T-cell (primary cell): ENCODE measurements around the gene RELA. TPM values are rescaled to one million over a fixed set of nuclear protein-coding genes. Genes with fewer than 3 reads are reported as not detected.

Experiments used
- ATAC-seq, 4 experiments: fragments of 200-7000 bp in 3 of 4; fragments of 150-1000 bp in 1 of 4; cut with Tn5 transposase; replicated peaks in 1 of 4; 1 replicate in 3 of 4; 2 replicates in 1 of 4; pipeline ENCODE4 v1.10.0; 2021; ENCODE audit warnings: moderate library complexity in 3 of 4, mild to moderate bottlenecking in 2 of 4, moderate number of reproducible peaks in 1 of 4
- CTCF ChIA-PET, 2 donors: fragments of 300-600 bp; sonication (Branson Sonifier 250); formaldehyde crosslinking; loops; one replicate each; lab custom pipeline; 2022; ENCODE audit warnings: antibody characterized with exemption in 2 of 2; lab: Charles Lee
- POLR2A ChIA-PET, 2 donors: fragments of 300-600 bp; sonication (Branson Sonifier 250); formaldehyde crosslinking; loops; one replicate each; lab custom pipeline; 2022; ENCODE audit warnings: antibody characterized with exemption in 2 of 2; lab: Charles Lee
- DNase-seq, 35 experiments: peaks; one replicate each; pipeline versions ENCODE4 v3.0.0 to v3.0.0-alpha.2; 2013 to 2023
- H3K27ac ChIP-seq: one replicate; pipeline ENCODE4 v1.5.1; 2013; ENCODE audit warnings: low read length
- H3K27me3 ChIP-seq, 2 experiments: replicated peaks in 1 of 2; 1 replicate in 1 of 2; 2 replicates in 1 of 2; pipeline versions ENCODE4 v1.6.1 to v1.7.0; 2013; ENCODE audit warnings: low read length in 1 of 2, mixed read lengths in 1 of 2; ENCODE audit not compliant: control insufficient read depth in 2 of 2, insufficient read depth in 2 of 2; ENCODE audit errors: extremely low read depth in 1 of 2
- H3K36me3 ChIP-seq, 2 donors: 1 replicate in 1 of 2; 2 replicates in 1 of 2; pipeline versions ENCODE4 v1.6.1 to v1.7.0; 2013; ENCODE audit warnings: low read length in 1 of 2; ENCODE audit not compliant: control insufficient read depth in 2 of 2, insufficient read depth in 1 of 2; ENCODE audit errors: extremely low read depth in 1 of 2
- H3K4me1 ChIP-seq, 2 experiments: 1 replicate in 1 of 2; 2 replicates in 1 of 2; pipeline versions ENCODE4 v1.6.1 to v1.7.0; 2013; ENCODE audit warnings: low read length in 2 of 2, mixed read lengths in 1 of 2; ENCODE audit not compliant: insufficient read depth in 2 of 2, control insufficient read depth in 1 of 2; ENCODE audit errors: extremely low read depth in 1 of 2
- H3K4me3 ChIP-seq, 2 donors: 1 replicate in 1 of 2; 2 replicates in 1 of 2; pipeline versions ENCODE4 v1.5.1 to v1.7.0; 2013; ENCODE audit warnings: mild to moderate bottlenecking in 2 of 2, low read length in 1 of 2, moderate library complexity in 1 of 2; ENCODE audit not compliant: control insufficient read depth in 1 of 2; ENCODE audit errors: extremely low read depth in 1 of 2
- H3K9me3 ChIP-seq: 2 replicates; pipeline ENCODE4 v1.7.0; 2013
- H3K27ac Mint-ChIP-seq, 2 donors: one replicate each; pipeline ENCODE4 v1.8.0; 2020 to 2021; ENCODE audit warnings: mild to moderate bottlenecking in 2 of 2, mixed read lengths in 2 of 2
- H3K27me3 Mint-ChIP-seq, 2 donors: one replicate each; pipeline ENCODE4 v1.8.0; 2021 to 2022; ENCODE audit warnings: mixed read lengths in 2 of 2
- H3K36me3 Mint-ChIP-seq: one replicate; pipeline ENCODE4 v1.8.0; 2021; ENCODE audit warnings: mixed read lengths
- H3K4me1 Mint-ChIP-seq, 3 donors: one replicate each; pipeline ENCODE4 v1.8.0; 2020 to 2022; ENCODE audit warnings: mixed read lengths in 3 of 3, mild to moderate bottlenecking in 1 of 3
- H3K4me3 Mint-ChIP-seq, 3 donors: one replicate each; pipeline ENCODE4 v1.8.0; 2020 to 2022; ENCODE audit warnings: mild to moderate bottlenecking in 3 of 3, mixed read lengths in 3 of 3, moderate library complexity in 3 of 3
- H3K9me3 Mint-ChIP-seq, 3 donors: one replicate each; pipeline ENCODE4 v1.8.0; 2020 to 2022; ENCODE audit warnings: mixed read lengths in 3 of 3
- WGBS: methylation state at CpG from one replicate; pipeline ENCODE4 v1.1.5; 2013; ENCODE audit warnings: missing lambda C conversion rate; ENCODE audit not compliant: insufficient coverage; 5-methylcytosine and 5-hydroxymethylcytosine counted together
- total RNA-seq, 35 experiments: library from RNA in 6 of 35; stranded (reverse) in 6 of 35; fragments of 120-200 nt in 1 of 35; gene quantifications; one replicate each; pipeline versions ENCODE4 v1.2.1 to v1.2.4 and lab custom pipeline; 2013 to 2026

Gene RELA
- total RNA-seq, 5 donors from 2014 or later (not counting 1 experiment from before 2014, with no cell fraction given): 155 to 302 (median 172) TPM

DNA sequence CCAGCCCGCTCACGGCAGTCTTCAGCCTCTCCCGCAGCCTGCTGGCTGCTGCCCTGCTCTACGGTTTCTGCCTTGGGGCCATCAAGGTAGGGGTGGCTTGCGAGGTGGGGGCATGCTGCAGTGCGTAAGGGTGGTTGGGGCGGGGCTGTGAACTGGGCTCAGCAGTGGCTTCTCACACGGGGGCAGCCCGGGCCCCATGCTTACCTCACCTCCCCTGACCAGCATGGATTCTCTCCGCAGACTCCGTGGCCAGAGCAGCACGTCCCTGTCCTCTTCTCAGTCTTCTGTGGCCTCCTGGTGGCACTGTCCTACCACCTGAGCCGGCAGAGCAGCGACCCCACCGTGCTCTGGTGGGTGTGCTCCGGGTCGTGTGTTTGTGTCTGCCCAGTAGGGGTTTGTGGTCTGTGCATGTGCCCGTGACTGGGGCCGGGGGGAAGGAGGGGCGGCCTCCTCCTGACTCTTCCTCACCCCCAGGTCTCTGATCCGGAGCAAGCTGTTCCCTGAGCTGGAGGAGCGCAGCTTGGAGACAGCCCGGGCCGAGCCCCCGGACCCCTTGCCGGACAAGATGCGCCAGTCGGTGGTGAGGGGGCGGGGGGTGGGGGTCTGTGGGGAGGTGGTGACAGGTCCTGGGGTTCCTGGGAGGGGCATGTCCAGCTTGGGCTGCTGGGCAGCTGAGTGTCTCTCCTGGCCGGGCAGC is 37.6 kb downstream of the RELA start:
- H3K36me3 Mint-ChIP-seq: peaks cover 20% of the 10 kb centered on the region
- ATAC-seq (no peak), DNase-seq (no peak)
- peaks cover 7 to 15% (median 10%) of the 10 kb centered on the region in 3 donors for H3K4me1 Mint-ChIP-seq
- H3K4me3 Mint-ChIP-seq: no peak overlapping the region
- Histone ChIP-seq H3K27me3 (no peaks in the 10 kb centered on the region), H3K27ac (no peak overlapping the region), H3K4me3 (no peak overlapping the region), H3K36me3 (peaks cover 36 to 95% of the 10 kb centered on the region in 2 donors), H3K4me1 (peaks cover 0 to 22% of the 10 kb centered on the region in 2 experiments), H3K9me3 (no peaks in the 10 kb centered on the region)
- WGBS: 76% methylated on average over 5 of the region's 30 CpGs
- POLR2A ChIA-PET: interaction anchor here in 1 of 2 donors (0.7 kb wide), 1 partner anchor 180 kb away, joined by 3 read pairs; no protein-coding TSS in a partner anchor
- no peaks in the 10 kb centered on the region for H3K9me3 Mint-ChIP-seq
- no peak overlapping the region for H3K27ac Mint-ChIP-seq
- CTCF ChIA-PET: interaction anchor here (0.5 to 0.6 kb wide), 3 partner anchors 261 to 1942 kb away, joined by 3 to 4 read pairs (median 3); no protein-coding TSS in a partner anchor
- no peaks in the 10 kb centered on the region for H3K27me3 Mint-ChIP-seq

DNA sequence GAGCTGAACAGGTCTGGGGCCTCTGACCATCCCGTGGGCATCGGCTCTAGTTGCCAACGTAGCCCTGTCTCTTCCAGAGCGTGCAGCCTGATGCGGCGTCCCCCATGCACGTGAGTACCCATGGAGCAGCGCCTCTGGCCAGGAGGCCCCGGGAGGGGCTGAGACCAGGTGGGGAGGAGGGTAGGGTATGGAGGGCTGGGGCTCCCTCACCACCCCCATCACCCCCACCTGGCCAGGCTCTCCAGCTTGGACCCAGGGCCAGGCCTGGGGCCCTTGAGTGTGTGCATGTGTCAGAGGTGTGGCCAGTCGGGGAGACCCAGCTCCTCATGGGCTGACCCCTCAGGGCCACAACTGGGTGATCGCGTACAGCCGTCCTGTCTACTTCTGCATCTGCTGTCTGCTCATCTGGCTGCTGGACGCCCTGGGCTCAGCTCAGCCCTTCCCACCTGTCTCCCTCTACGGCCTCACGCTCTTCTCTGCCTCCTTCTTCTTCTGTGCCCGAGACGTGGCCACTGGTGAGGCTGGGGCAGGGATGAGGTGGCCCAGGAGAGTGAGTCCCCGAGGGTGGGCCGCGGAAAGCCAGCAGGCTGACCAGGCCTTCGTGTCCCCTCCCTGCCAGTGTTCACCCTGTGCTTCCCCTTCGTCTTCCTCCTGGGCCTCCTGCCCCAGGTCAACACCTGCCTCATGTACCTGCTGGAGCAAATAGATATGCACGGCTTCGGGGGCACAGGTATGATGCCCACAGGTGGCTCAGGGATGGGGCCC is 38.7 kb downstream of the RELA start:
- H3K27me3 ChIP-seq: no peaks in the 10 kb centered on the region
- peaks cover 34 to 95% of the 10 kb centered on the region in 2 donors for H3K36me3 ChIP-seq
- CTCF ChIA-PET: no interaction called here
- Mint-ChIP-seq H3K36me3 (peaks cover 20% of the 10 kb centered on the region), H3K27ac (no peak overlapping the region), H3K4me1 (peaks cover 11 to 20% (median 16%) of the 10 kb centered on the region in 3 donors), H3K27me3 (no peaks in the 10 kb centered on the region), H3K9me3 (no peaks in the 10 kb centered on the region), H3K4me3 (no peak overlapping the region)
- H3K27ac ChIP-seq: no peak overlapping the region
- DNase-seq (no peak), ATAC-seq (no peak)
- 96% methylated on average over 14 of the region's 25 CpGs for WGBS
- H3K4me1 ChIP-seq: peaks cover 0 to 31% of the 10 kb centered on the region in 2 experiments
- POLR2A ChIA-PET: no interaction called here
- H3K4me3 ChIP-seq: no peak overlapping the region
- no peaks in the 10 kb centered on the region for H3K9me3 ChIP-seq

GRCh38 chr11:65623177-65623576 is 39.5 kb downstream of the RELA start:
- Mint-ChIP-seq H3K36me3 (peaks cover 20% of the 10 kb centered on the region), H3K27ac (no peak overlapping the region), H3K4me1 (peaks cover 11 to 22% (median 20%) of the 10 kb centered on the region in 3 donors), H3K9me3 (no peaks in the 10 kb centered on the region), H3K27me3 (no peaks in the 10 kb centered on the region), H3K4me3 (no peak overlapping the region)
- Histone ChIP-seq H3K4me3 (no peak overlapping the region), H3K36me3 (peaks cover 34 to 95% of the 10 kb centered on the region in 2 donors), H3K9me3 (no peaks in the 10 kb centered on the region), H3K27me3 (no peaks in the 10 kb centered on the region), H3K4me1 (peaks cover 0 to 38% of the 10 kb centered on the region in 2 experiments), H3K27ac (no peak overlapping the region)
- no peak for ATAC-seq
- 98% methylated on average over 14 of the region's 14 CpGs for WGBS
- ChIA-PET POLR2A (interaction anchor here in 1 of 2 donors (0.6 kb wide), 1 partner anchor 26 kb away, joined by 3 read pairs; no protein-coding TSS in a partner anchor), CTCF (interaction anchor here in 1 of 2 donors (0.8 kb wide), 1 partner anchor 157 kb away, joined by 3 read pairs; the partner anchor contains the start of gene AP5B1)
- DNase-seq: no peak

GRCh38 chr11:65622011-65622410 is 40.7 kb downstream of the RELA start:
- peaks cover 17% of the 10 kb centered on the region for H3K36me3 Mint-ChIP-seq
- Histone ChIP-seq H3K27ac (no peak overlapping the region), H3K36me3 (peaks cover 33 to 95% of the 10 kb centered on the region in 2 donors), H3K4me1 (peaks cover 2 to 50% of the 10 kb centered on the region in 2 experiments), H3K27me3 (no peaks in the 10 kb centered on the region), H3K9me3 (no peaks in the 10 kb centered on the region), H3K4me3 (no peak overlapping the region)
- no peak overlapping the region for H3K4me3 Mint-ChIP-seq
- H3K27ac Mint-ChIP-seq: no peak overlapping the region
- H3K4me1 Mint-ChIP-seq: peaks cover 18 to 29% (median 27%) of the 10 kb centered on the region in 3 donors
- CTCF ChIA-PET: no interaction called here
- no peak for DNase-seq
- WGBS: 96% methylated on average over 15 of the region's 16 CpGs
- ATAC-seq: no peak
- POLR2A ChIA-PET: interaction anchor here in 1 of 2 donors (0.7 kb wide), 2 partner anchors 45 to 111 kb away, joined by 3 to 4 read pairs; no protein-coding TSS in a partner anchor
- no peaks in the 10 kb centered on the region for H3K27me3 Mint-ChIP-seq
- no peaks in the 10 kb centered on the region for H3K9me3 Mint-ChIP-seq

GRCh38 chr11:65621460-65621859 is 41.3 kb downstream of the RELA start:
- ChIA-PET POLR2A (interaction anchor here in 1 of 2 donors (0.6 kb wide), 1 partner anchor 204 kb away, joined by 8 read pairs; no protein-coding TSS in a partner anchor), CTCF (no interaction called here)
- no peak overlapping the region for H3K4me3 ChIP-seq
- H3K36me3 Mint-ChIP-seq: peaks cover 17% of the 10 kb centered on the region
- H3K27ac ChIP-seq: no peak overlapping the region
- H3K27me3 Mint-ChIP-seq: no peaks in the 10 kb centered on the region
- no peak for ATAC-seq
- peaks cover 7 to 53% of the 10 kb centered on the region in 2 experiments for H3K4me1 ChIP-seq
- no peaks in the 10 kb centered on the region for H3K9me3 Mint-ChIP-seq
- H3K4me3 Mint-ChIP-seq: no peak overlapping the region
- DNase-seq: no peak
- no peaks in the 10 kb centered on the region for H3K9me3 ChIP-seq
- no peak overlapping the region for H3K27ac Mint-ChIP-seq
- H3K36me3 ChIP-seq: peaks cover 28 to 91% of the 10 kb centered on the region in 2 donors
- H3K4me1 Mint-ChIP-seq: peaks cover 24 to 35% (median 32%) of the 10 kb centered on the region in 3 donors
- 100% methylated on average over 8 of the region's 14 CpGs for WGBS
- no peaks in the 10 kb centered on the region for H3K27me3 ChIP-seq

DNA sequence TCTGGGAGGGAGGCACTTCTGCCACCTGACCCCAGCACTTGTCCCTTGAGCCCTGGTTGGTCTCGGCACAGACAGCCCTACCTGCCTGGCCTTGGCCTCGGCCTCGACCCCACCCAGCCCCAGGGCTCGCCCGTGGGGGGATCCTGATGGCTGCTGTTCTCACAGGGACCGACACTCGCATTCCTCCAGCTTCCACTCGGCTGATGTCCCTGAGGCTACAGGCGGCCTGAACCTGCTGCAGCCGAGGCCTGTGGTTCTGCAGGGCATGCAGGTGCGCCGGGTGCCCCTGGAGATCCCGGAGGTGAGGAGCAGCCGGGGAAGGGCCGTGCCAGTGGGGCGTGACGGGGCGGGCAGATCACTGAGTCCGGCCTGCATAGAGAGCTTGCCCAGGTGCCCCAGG is 42.0 kb downstream of the RELA start:
- Mint-ChIP-seq H3K9me3 (no peaks in the 10 kb centered on the region), H3K27ac (no peak overlapping the region), H3K4me1 (peaks cover 19 to 32% (median 28%) of the 10 kb centered on the region in 3 donors), H3K4me3 (no peak overlapping the region), H3K27me3 (no peaks in the 10 kb centered on the region), H3K36me3 (peaks cover 12% of the 10 kb centered on the region)
- Histone ChIP-seq H3K27me3 (no peaks in the 10 kb centered on the region), H3K4me1 (peaks cover 11 to 49% of the 10 kb centered on the region in 2 experiments), H3K4me3 (no peak overlapping the region), H3K9me3 (no peaks in the 10 kb centered on the region), H3K36me3 (peaks cover 25 to 84% of the 10 kb centered on the region in 2 donors), H3K27ac (no peak overlapping the region)
- ChIA-PET POLR2A (no interaction called here), CTCF (no interaction called here)
- 96% methylated on average over 16 of the region's 19 CpGs for WGBS
- DNase-seq (no peak), ATAC-seq (no peak)
